AG20443 (cell line): ENCODE measurements around the gene STAM.
A peak's percentile ranks its signal among the peaks of the same experiment; 100 is the strongest.

Experiments
- DNase-seq: peaks from one replicate; pipeline ENCODE4 v3.0.0; 2012; ENCODE audit warnings: low spot score, mixed read lengths

STAM gene

DNA sequence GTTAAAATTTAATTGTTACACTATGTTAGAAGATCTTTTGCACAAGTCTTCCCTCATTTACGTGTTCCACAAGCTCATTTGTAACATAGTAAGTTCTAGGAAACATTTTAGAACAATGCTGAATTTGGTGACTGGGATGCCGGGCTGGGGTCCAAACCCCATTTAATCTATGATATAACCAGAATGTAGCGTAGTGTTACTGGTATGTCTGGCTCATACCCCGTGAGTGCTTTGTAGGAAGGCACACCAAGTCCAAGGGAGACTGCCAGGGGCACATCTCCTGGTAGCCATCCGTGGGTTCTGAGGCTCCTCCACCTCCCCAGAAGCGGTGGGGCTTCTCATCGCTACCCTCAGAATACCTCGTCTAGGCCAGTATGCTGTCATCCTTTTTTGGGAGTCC lies 86.7 kb downstream of the STAM start:
- DNase-seq = peak; percentile 43

DNA sequence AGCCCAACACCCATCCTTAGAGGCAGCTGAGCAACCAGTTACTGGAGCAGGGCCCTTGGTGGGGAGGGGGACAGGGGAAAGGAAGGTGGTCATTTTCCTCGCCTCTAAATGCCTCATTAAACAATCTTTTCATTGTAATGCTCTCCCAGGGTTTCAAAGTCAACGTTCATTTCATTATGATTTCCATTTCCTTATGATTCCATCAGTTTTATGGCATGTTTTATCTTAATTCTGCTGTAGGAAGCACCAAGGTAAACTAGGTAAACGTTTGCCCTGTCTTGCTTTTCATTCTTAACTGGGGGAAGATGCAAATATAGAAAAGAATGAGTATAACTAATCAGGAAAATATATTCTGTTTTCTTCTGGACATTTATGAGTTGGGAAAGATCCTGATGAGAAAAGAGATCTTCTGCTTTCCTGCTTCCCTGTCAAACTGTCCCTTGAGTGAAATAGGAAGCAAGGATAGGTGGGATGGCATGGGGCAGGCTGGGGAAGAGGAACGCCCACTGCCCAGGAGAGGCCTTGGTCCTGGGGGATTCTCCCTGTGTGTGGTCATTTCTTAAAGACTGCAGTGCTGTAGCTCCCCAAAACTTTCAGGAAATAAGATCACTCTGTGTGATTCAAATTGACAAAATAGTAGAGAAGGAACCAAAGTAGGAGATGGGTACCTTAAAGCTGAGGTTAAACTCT lies 87.5 kb downstream of the STAM start:
- DNase-seq = no peak

DNA sequence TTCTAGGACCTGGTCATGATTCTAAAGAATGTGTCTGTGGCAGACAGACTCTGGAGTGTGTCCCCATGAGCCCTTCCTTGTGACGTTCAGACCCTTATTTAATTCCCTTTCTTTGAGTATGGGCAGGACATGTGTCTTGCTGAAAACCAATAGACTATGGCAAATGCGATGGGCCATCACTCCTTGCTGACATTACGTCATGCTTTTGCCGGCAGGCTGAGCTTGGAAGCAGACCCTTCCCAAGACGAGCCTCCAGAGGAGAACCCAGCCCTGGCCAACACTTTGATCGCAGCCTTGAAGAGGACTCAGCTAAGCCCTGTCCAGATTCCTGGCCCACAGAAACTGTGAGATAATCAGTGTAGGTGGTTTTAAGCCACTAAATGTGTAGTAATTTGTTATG lies 89.7 kb downstream of the STAM start:
- DNase-seq = no peak

DNA sequence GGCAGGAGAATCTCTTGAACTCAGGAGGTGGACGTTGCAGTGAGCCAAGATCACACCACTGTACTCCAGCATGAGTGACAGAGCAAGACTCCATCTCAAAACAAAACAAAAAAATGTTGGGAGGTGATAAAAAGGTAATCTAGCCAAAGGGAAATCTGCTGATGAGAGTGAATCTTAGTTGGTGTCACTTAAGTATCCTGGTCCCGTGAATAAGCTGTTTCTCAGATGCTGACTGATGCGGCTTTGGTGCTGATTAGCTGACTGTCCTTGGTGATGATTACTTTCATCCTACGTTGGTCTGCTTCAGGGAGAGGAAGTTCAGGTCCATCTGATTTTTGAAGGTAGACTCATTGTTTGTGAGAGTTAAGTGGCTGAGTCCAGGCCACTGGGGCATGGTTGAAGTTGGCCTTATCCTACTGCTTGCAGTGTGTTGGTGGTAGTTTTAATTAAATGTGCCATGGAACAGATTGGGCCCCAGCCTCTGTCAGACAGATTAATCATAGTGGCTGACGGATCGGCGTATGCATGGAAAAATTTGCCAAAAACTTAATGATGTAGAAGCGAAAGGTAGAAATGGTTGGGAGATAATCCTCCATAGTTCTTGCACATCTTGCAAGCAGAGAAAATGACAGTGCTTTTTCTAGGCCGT lies 90.6 kb downstream of the STAM start:
- no peak for DNase-seq

DNA sequence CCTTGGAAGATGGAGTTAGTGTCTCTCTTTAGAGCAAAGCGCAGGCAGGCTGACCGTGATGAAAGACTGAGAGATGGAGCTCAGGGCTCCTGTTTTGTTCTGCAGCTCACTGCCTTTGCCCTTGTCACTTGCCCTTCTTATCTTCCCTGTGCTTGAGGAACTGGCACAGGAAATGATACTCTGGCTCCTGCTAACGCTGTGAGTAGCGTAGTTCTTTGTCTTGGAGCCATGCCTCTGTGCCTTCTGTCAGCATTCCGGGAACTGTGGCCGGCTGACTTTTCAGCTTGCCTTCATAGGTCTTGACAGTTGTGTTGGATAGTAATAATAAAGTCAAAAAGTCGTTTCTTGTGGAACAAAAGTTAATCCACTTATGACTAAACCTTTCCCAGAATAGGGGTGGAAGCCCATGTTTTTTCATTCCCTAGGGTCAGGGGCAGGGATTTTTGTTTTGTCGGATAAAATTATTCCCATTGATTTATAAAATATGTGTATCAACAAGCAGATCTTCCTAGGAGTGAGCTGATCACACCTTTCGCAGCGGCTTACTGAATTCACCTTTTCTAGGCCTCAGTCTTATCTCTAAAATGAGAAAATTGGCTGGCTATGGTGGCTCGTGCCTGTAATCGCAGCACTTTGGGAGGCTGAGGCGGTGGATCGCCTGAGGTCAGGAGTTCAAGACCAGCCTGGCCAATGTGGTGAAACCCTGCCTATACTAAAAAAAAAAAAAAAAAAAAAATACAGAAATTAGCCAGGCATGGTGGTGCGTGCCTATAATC lies 91.4 kb downstream of the STAM start:
- no peak for DNase-seq

DNA sequence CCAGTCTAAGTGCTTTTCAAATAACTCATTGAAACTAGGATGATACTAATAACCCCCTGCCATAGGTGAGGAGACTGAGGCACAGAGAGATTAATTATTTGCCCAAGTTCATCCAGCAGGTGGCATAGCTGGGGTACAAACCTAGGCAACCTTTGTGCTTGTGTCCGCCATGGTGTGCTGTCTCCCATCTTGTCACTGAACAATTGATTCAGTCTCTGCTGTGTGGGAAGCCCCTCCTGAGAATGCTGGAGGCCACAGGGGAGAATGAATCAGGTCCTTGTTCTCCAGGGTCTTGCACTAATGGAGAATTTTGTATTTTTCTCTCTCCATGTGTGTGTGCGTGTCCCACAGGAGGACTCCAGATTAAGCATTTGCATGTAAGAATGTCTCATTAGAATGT lies 92.3 kb downstream of the STAM start:
- DNase-seq = no peak

DNA sequence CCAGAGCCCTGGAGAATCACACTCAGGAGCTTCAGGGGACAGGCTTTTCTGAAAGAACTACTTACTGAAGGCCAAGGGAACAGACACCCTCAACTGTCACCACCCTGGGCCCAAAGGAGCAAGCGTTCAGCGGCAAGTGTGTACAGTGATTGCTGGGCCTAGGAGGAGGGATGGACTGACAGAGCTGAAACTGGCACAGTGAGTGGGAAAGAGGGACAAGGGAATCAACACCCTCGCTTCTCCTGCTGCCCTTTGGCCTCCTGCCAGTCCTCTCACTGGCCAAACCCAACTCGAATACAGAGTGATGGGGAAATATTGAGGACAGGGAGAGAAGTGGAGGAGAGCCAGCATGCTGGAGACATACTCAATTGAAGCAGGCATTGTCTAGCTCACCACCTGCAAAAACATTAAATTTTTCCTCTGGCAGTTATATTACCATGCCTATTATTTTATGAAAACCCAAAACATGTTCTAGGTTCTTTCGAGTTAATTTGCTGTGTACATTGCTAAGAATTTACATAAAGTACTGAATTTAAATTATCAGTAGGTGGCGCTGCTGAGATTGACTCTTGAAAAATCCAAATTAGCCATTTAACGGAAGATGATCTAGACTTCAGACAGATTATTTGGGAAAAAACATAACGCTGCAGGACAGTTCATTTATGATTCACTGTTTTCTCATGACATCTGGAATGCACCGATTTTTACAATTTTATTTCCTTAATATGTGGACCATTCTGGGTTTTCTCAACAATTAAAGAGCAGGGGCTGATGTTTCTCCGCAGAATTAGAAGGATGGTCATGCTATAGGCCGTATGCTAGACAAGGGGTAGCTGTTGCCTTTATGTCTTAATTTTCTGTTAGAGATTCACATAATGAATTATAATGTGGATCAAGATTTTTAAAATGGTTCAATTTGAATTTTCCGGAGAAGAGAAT lies 93.3 kb downstream of the STAM start:
- DNase-seq = peak; percentile 47

DNA sequence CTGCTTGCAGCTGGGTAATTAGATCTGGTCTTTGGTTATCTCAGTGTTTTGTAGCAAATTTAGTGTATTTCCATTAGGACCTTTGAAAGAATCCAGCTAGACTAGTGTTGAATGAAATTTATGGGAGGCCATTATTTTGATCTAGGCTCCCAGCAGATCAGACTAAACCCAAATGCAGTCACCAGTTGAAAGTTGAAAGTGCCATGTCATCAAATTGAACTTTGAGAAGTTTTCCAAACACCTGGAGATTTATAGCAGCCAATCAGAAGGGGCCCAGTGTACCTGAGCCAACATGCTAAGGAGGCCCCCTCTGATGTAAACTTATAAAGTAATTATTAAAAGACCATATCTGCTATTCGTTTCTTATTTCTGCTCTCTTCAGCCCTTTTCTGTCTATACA lies 96.7 kb downstream of the STAM start:
- no peak for DNase-seq

DNA sequence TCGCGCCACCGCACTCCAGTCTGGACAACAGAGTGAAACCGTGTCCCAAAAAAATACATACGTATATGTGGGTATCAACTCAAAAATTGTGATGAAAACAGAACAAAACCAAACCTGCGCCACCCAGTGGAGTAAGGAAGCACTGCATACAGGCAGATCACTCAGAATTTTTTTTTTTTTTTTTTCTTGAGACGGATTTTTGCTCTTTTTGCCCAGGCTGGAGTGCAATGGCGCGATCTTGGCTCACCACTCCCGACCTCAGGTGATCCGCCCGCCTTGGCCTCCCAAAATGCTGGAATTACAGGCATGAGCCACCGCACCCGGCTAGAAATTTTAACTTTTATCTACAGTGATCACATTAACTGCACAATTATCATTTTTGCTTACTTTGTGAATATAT lies 99.0 kb downstream of the STAM start:
- DNase-seq = peak; percentile 69

DNA sequence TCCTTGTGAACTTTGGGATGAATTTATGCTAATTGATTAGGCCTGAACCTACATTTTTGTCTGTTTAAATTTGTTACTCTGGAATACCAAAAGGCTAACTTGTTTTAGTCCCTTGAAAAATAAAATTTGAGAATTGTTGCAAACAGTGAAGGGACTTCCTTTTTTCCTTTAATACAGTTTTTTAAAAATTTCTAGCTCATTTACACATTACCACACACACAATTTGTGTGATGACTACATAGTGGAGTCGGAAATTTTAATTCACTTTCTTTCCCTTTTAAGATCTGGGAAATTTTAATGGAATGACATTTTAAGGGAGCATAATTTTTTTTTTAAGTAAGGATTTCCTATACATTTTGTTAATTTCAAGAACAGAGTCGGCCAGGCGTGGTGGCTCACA lies 99.5 kb downstream of the STAM start:
- DNase-seq = no peak

DNA sequence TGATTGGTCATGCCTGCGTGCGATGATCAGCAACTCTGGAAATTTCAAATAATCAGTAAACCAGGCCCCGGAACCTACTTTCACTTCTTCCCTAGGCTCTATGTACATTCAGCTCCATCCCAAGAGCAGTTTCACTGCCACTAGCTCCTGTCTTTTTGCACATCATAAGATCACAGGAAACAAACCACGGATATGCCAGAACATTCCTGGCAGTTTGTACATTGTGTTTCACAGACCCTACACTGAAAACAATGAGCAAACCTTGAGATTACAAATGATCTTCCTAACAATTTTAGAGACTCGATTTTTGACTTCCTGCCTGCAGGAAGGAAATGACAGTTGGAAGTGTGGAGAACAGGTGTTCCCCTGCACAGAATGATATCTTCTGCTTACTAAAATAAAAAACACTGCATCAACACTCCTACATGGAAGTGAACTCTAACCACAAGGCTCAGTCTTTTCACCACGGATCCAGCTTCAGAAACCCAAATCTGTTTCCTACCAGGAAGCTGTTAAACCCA lies 100.5 kb downstream of the STAM start:
- no peak for DNase-seq

DNA sequence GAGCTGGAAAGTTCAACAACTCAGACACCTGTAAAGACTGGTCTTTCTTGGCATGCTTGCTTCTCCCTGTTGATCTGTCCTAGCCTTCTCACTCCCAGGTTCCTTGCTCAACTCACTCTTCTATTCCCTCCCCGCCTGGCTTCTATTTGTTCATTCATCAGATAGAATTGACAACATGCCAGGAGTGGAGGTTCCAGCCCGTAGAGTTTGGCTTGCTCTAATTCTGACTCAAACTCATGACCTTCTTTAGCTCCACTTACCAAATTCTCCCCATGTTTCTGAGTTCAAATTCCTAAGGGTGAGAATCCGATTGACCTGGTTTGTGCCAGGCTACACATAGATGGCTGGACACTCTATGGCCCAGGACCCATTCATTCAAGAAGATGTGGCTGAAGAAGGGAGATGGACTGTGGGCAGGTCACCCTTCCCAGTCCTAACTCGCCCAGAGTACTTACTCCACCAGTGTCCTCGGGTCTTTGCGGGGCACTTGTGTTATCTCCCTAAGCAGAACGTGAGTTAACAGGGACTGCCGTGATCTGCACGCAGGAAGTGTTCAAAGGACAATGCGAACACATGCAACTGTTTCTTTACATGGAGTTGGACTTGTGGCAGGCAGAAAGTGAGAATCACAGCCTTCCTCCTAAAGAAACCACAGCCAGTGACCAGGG lies 104.1 kb downstream of the STAM start:
- peak; percentile 37 for DNase-seq

DNA sequence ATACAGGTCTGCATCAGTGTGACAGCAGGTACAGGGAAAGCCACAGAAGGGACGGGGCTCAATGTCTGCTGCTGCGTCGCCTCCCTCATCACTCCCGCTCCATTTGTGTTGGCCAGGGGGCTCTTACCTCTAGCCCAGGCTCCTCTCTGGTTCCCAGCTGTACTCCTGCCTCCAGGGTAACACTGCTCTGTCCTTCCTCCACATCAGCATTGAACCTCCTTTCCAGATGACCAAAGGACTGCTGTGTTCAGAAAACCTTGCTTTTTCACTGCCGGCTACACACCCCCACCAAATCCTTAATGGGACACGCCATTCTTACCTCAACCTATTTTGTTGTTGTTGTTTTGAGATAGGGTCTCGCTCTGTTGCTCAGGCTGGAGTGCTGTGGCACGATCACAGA lies 105.9 kb downstream of the STAM start:
- DNase-seq = no peak

DNA sequence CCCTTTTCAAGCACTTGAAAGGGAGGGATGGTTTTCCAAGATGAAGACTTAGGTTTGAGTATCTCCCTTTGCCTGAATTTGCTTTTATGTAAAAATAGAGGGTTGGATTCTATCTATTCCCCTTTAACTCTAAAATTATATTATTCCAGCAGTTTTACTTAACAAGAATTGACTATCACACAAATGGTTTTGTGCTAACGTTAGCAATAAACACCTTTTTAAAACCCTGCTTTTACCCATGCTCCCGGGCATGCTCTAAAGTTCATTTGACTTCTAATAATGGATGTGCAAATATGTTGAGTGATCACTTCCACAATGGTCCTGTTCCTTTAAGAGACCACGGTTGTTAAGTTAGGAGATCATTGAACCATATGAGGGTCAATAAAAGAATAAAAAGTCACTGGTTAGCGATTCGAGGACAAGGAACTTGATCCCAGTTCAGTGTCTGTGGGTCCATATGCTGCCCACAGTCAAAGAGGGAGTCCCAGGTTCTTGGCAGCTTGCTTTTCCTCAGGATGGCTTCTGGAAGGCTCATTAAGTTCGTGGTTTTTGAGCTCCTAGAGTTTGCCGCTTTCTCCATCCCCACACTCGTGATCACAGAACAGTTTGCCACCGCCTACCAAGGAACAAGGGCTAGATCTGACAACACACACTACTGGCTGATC lies 108.0 kb downstream of the STAM start, which contains the start of gene TMEM236:
TSS of gene TMEM236 (plus strand) at position 421 of the 665 bp plus-strand sequence. CDS start at position 516, 95 bp downstream.
- no peak for DNase-seq

DNA sequence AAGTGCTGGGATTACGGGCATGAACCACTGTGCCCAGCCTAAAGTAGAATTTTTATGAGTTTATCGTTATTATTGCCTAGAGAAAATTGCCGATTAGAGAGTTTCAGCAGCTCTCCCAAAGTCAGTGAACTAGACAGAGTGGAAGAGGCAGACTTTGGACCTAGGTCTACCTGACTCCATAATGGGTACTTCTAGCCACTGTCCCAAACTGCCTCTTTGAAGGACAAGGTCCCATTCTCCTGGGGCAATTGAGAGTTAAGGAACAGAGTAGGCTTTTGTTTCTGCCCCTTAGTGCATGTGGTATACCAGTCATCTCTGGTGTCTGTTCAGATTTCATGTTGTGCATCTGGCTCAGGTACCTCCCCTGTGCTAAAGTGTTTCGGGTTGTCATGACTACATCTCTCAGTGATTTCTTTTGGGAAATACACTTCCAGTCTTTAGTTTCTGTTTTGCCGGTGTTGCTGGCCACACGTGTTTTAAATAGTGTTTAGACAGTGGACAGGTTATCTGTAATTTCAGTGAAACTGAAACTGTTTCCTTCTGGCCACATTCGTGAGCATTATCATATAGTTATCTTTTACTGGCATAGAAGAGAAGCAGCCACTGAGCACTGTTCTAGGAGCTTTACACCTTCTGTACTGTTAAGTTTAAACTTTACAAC lies 112.7 kb downstream of the STAM start:
- no peak for DNase-seq

DNA sequence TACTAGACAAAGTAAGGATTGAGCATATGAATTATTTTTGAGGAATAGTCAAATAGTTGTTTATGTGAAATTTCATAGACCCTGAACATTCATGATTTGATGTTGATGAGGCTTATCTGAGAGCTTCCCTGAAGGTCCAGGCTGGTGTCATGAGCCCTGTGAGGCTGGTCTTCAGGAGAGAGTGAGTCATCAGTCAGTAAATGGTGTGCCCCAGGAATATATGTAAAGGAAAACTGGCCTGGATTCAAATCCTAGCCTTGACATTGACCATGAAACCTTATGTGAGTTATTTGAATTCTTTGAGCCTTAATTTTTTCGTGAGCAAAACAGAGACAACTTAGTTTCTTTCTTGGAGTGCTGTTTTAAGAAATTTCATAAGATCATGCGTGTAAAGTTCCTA lies 114.2 kb downstream of the STAM start:
- DNase-seq = no peak

DNA sequence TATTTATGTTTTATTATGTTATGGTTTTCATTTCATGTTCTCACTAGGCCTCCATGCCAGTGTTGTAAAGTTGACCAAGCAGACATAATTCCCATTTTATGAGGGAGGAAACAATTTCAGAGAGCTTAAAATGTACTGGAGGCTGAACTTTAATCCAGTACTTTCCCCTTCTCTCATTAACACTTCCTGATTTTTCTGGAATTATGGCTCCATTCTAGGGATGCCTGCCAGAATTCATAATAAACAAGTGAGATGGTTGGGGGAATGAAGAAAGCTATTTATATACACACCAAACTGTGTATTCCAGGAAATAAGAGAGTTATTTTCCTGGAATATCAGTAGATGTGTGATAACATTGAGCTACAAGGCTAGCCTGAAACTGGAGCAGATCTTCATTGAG lies 114.9 kb downstream of the STAM start:
- no peak for DNase-seq

DNA sequence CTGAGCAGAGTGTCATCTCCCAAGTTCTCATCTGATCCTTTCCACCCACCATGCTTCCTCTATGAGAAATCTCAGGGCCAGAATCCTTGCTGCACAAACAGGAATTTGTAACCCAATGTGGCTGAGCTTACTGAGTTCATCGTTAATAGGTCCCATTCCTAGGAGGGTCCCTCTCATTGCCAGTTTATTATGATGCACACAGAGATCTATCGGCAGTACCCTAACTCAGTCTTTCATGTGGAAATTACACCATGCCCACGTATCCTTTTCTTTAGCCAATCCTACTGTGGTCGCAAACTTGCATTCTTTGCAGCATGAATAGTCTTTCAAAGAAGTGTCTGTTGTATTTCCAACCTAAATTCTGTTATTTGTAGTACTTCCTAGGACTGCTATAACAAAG lies 120.2 kb downstream of the STAM start:
- DNase-seq = no peak

DNA sequence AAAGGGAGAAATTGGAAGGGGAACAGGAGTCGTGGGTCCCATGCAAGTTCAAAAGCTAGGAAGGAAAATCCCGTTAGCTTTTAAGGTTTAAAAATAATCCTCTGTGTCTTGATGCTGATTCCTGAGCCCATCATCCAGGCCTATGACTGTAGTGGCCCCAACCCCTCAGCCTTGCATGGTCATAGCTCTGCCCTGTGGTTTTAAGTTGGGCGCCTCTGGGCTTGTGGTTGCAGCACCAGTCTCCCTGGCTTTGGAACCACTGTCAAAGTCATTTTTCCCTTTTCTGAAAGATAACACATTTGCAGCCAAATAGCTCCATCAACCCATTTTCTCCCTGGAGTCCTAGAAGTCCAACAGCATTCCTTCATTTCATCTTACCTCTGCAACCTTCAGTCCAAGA lies 121.7 kb downstream of the STAM start:
- no peak for DNase-seq
